ENCODE data around the gene MPV17L2.

MPV17L2 gene

DNA sequence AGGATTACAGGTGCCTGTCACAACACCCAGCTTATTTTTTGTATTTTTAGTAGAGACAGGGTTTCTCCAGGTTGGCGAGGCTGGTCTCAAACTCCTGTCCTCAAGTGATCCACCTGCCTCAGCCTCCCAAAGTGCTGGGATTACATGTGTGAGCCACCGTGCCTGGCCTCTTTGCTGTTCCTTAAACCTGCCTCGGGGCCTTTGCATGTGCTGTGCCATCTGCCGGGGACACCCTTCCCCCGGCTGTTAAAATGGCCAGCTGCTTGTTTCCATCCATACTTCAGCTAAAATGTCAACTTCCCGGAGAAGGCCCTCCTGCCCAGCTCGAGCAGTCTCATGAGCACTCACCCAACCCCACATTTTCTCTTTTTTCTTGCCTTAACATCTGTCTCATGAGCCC lies 52.3 kb downstream of the MPV17L2 start:
- no peak for DNase-seq (ENCODE audit: low spot score)

All from RKO (cell line).